Lower leg skin (tissue), 3 donors: Measurements from ENCODE around the gene GALNT18.

Experiments
- POLR2A ChIP-seq, 2 donors: fragments of 450-650 bp; IDR thresholded peaks; one replicate each; pipeline ENCODE4 v1.6.1; 2016 to 2017; ENCODE audit warnings: antibody characterized with exemption in 2 of 2, mild to moderate bottlenecking in 1 of 2, moderate library complexity in 1 of 2
- TF ChIP-seq, protein P1 (sequence below), 3 donors: fragments of 450-650 bp; IDR thresholded peaks; one replicate each; pipeline ENCODE4 v1.5.1; 2016; ENCODE audit warnings: antibody characterized with exemption in 3 of 3, mild to moderate bottlenecking in 3 of 3, moderate library complexity in 2 of 3

DNA sequence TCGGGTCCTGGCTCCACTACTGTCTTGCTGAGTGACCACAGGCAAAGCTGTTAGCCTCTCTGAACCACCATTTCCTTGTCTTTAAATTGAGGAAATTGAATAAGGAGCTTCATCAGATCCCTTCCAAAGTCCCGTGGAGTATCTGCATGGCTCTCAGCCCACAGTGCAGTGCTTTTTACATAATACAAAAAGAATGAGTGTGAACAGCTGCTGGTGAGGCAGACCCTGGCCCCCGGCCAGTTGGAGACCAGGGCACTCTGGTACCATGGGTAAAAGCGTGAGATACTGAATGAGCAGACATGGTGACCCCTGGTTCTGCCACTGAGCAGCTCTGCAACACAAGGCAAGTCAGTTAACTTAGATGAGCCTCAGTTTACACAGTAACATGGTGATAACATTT lies 86.8 kb downstream of the GALNT18 start:
- no peak for TF ChIP-seq POLR2A (IDR thresholded peaks at IDR 0.05)
- TF ChIP-seq, protein P1, sequence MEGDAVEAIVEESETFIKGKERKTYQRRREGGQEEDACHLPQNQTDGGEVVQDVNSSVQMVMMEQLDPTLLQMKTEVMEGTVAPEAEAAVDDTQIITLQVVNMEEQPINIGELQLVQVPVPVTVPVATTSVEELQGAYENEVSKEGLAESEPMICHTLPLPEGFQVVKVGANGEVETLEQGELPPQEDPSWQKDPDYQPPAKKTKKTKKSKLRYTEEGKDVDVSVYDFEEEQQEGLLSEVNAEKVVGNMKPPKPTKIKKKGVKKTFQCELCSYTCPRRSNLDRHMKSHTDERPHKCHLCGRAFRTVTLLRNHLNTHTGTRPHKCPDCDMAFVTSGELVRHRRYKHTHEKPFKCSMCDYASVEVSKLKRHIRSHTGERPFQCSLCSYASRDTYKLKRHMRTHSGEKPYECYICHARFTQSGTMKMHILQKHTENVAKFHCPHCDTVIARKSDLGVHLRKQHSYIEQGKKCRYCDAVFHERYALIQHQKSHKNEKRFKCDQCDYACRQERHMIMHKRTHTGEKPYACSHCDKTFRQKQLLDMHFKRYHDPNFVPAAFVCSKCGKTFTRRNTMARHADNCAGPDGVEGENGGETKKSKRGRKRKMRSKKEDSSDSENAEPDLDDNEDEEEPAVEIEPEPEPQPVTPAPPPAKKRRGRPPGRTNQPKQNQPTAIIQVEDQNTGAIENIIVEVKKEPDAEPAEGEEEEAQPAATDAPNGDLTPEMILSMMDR (IDR thresholded peaks at IDR 0.05), result no peak
